ENCODE measurements around the gene ACOXL.

DNA sequence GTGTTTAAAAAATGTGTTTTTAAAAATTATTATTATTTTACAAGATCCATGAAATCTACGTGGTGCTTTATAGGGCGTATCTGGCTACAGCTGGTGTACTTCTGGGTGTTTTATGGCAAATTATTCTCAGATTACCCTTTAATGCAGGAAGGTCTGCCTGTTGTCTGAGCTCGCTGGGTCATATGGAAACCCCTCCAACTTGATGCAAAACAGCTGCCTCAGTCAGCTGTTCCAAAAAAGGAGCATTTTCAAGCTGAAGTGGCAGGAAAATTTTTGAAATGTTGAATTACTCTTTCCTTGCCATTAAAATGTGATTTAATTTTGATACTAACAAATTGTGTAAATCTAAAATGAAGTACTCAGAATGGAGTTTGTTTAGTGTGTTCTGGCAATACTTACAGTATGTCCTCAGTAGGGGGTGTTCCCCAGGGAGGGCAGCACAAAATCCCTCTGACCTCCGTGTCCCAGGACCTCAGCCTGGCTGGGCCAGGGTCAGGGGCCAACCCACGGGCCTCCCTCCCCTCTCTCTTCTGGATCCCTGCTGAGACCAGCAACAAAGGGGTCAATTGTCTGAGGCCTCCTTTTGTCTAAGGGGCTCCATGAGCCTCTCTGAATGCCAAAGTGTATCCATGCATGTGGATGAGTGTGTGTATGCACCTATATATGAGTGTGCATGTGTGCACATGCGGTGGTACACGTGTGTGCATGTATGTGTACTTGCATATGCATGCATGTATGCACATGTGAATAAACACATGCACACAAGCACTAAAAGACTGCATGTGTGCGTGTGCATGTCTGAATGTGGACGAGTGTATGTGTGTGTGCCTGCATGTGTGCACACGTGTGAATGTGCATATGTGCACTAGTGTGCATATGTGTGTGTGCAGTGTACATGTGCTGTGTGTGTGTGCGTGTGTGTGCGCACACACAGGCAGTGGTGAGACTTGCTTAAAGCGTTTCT lies 105.4 kb downstream of the ACOXL start:
- TF ChIP-seq POLR2A (IDR thresholded peaks at IDR 0.05; ENCODE audit: low read depth, low read length): no peak
- TF ChIP-seq POLR2AphosphoS5 (IDR thresholded peaks at IDR 0.05; ENCODE audit: low read depth, low read length): no peak
